Liver (tissue), 9 donors: Measurements from ENCODE around the gene RAPGEF1. TPM values are rescaled to one million over a fixed set of nuclear protein-coding genes. Genes with fewer than 3 reads are reported as not detected.

Experiments used
- DNase-seq: peaks from one replicate; pipeline ENCODE4 v3.0.0-alpha.2; 2017; ENCODE audit warnings: low spot score
- H3K27ac ChIP-seq, 2 donors: one replicate each; pipeline ENCODE4 v1.7.0; 2013; ENCODE audit warnings: inconsistent platforms in 2 of 2, low read length in 2 of 2, control low read depth in 1 of 2, low read depth in 1 of 2, mild to moderate bottlenecking in 1 of 2
- H3K27me3 ChIP-seq, 4 donors: one replicate each; pipeline versions ENCODE4 v1.6.1 to v1.7.0; 2013; ENCODE audit warnings: low read length in 3 of 4, inconsistent platforms in 1 of 4, mild to moderate bottlenecking in 1 of 4, moderate library complexity in 1 of 4; ENCODE audit not compliant: control insufficient read depth in 4 of 4, insufficient read depth in 4 of 4
- H3K36me3 ChIP-seq, 4 donors: one replicate each; pipeline versions ENCODE4 v1.6.1 to v1.7.0; 2013; ENCODE audit warnings: low read length in 3 of 4, mild to moderate bottlenecking in 3 of 4, low read depth in 1 of 4, moderate library complexity in 1 of 4; ENCODE audit not compliant: control insufficient read depth in 4 of 4, insufficient read depth in 3 of 4
- H3K4me1 ChIP-seq, 4 donors: one replicate each; pipeline versions ENCODE4 v1.6.1 to v1.7.0; 2013; ENCODE audit warnings: low read length in 3 of 4, mild to moderate bottlenecking in 3 of 4, moderate library complexity in 1 of 4; ENCODE audit not compliant: control insufficient read depth in 4 of 4, insufficient read depth in 4 of 4
- H3K4me3 ChIP-seq, 3 donors: one replicate each; pipeline versions ENCODE4 v1.6.1 to v1.7.0; 2013; ENCODE audit warnings: low read length in 3 of 3, control low read depth in 1 of 3, low read depth in 1 of 3, mild to moderate bottlenecking in 1 of 3
- H3K9ac ChIP-seq, 2 donors: one replicate each; pipeline ENCODE4 v1.7.0; 2013; ENCODE audit warnings: low read length in 2 of 2, mild to moderate bottlenecking in 2 of 2, moderate library complexity in 2 of 2, control low read depth in 1 of 2, low read depth in 1 of 2
- H3K9me3 ChIP-seq, 4 donors: one replicate each; pipeline versions ENCODE4 v1.6.1 to v1.7.0; 2013; ENCODE audit warnings: low read length in 3 of 4; ENCODE audit not compliant: control insufficient read depth in 4 of 4
- ATF3 ChIP-seq: IDR thresholded peaks from 2 replicates; pipeline ENCODE4 v1.6.1; 2016; ENCODE audit warnings: antibody characterized with exemption
- CTCF ChIP-seq: fragments of 150-350 bp; IDR thresholded peaks from 2 replicates; pipeline ENCODE4 v1.5.1; 2017; ENCODE audit warnings: improper control_type of control experiment, low read depth, low read length; ENCODE audit not compliant: missing input control
- EGR1 ChIP-seq, 2 donors: IDR thresholded peaks; 2 replicates each; pipeline ENCODE4 v1.6.1; 2016 to 2018; ENCODE audit warnings: antibody characterized with exemption in 2 of 2, low read depth in 2 of 2
- FOXA1 ChIP-seq: IDR thresholded peaks from 2 replicates; pipeline ENCODE4 v1.6.1; 2016; ENCODE audit warnings: antibody characterized with exemption
- FOXA2 ChIP-seq: IDR thresholded peaks from 2 replicates; pipeline ENCODE4 v1.6.1; 2016; ENCODE audit warnings: antibody characterized with exemption
- GABPA ChIP-seq, 2 donors: IDR thresholded peaks in 1 of 2; conservative IDR thresholded peaks in 1 of 2; 2 replicates each; pipeline ENCODE4 v1.6.1; 2016; ENCODE audit warnings: antibody characterized with exemption in 2 of 2, mild to moderate bottlenecking in 1 of 2, moderate library complexity in 1 of 2
- HNF4A ChIP-seq, 2 donors: conservative IDR thresholded peaks; 2 replicates each; pipeline ENCODE4 v1.6.1; 2016; ENCODE audit warnings: antibody characterized with exemption in 2 of 2, mild to moderate bottlenecking in 2 of 2
- HNF4G ChIP-seq: IDR thresholded peaks from 2 replicates; pipeline ENCODE4 v1.6.1; 2016; ENCODE audit warnings: antibody characterized with exemption
- JUND ChIP-seq, 2 donors: IDR thresholded peaks; 2 replicates each; pipeline ENCODE4 v1.6.1; 2016; ENCODE audit warnings: antibody characterized with exemption in 2 of 2
- MAX ChIP-seq: IDR thresholded peaks from 2 replicates; pipeline ENCODE4 v1.6.1; 2016; ENCODE audit warnings: antibody characterized with exemption
- NR2F2 ChIP-seq: IDR thresholded peaks from 2 replicates; pipeline ENCODE4 v1.6.1; 2016; ENCODE audit warnings: antibody characterized with exemption
- RAD21 ChIP-seq, 2 donors: IDR thresholded peaks; 2 replicates each; pipeline ENCODE4 v1.6.1; 2016; ENCODE audit warnings: antibody characterized with exemption in 2 of 2, mild to moderate bottlenecking in 2 of 2
- REST ChIP-seq: IDR thresholded peaks from 2 replicates; pipeline ENCODE4 v1.6.1; 2016; ENCODE audit warnings: antibody characterized with exemption, mild to moderate bottlenecking
- RXRA ChIP-seq, 2 donors: IDR thresholded peaks; 2 replicates each; pipeline ENCODE4 v1.6.1; 2017 to 2018; ENCODE audit warnings: antibody characterized with exemption in 2 of 2, mild to moderate bottlenecking in 1 of 2
- SP1 ChIP-seq: IDR thresholded peaks from 2 replicates; pipeline ENCODE4 v1.6.1; 2018; ENCODE audit warnings: antibody characterized with exemption, mild to moderate bottlenecking
- TAF1 ChIP-seq: conservative IDR thresholded peaks from 2 replicates; pipeline ENCODE4 v1.6.1; 2016; ENCODE audit warnings: antibody characterized with exemption, mild to moderate bottlenecking
- YY1 ChIP-seq: IDR thresholded peaks from 2 replicates; pipeline ENCODE4 v1.6.1; 2016; ENCODE audit warnings: antibody characterized with exemption, mild to moderate bottlenecking
- ZBTB33 ChIP-seq: IDR thresholded peaks from 2 replicates; pipeline ENCODE4 v1.6.1; 2016; ENCODE audit warnings: antibody characterized with exemption
- WGBS: extraction: QIAGEN DNeasy Blood & Tissue Kit; methylation state at CpG from one replicate; pipeline ENCODE4 v1.1.7; 2013; 5-methylcytosine and 5-hydroxymethylcytosine counted together
- polyA plus RNA-seq, 2 donors: library from polyadenylated mRNA; stranded (reverse) in 1 of 2; unstranded in 1 of 2; fragments of 200-250 nt in 1 of 2; fragments of >200 nt in 1 of 2; fragmentation: Nextera tagmentation in 1 of 2; extraction: Ambion mirVana in 1 of 2; gene quantifications; one replicate each; pipeline versions ENCODE4 v1.2.1 to v1.2.3, GENCODE V29; 2013 to 2015
- total RNA-seq, 2 donors: library from RNA; depleted of rRNA; stranded (reverse); fragments of >200 nt; gene quantifications; one replicate each; pipeline ENCODE4 v1.2.3, GENCODE V29; 2014
- donor health status: healthy.
- donor health status: healthy.
- donor health status: healthy.
- donor health status: healthy.
- donor health status: healthy.

The RAPGEF1 gene
- total and polyA plus RNA-seq, 4 donors, result 5.6 to 19.7 (median 16.8) TPM

- H3K27ac ChIP-seq, result no peak overlapping the region
These were observed 24.0 kb downstream of the RAPGEF1 start for GRCh38 chr9:131715906-131716305.

More at GRCh38 chr9:131715906-131716305, 24.0 kb downstream of the RAPGEF1 start:
- Histone ChIP-seq H3K27me3 (no peaks in the 10 kb centered on the region), H3K9me3 (no peaks in the 10 kb centered on the region), H3K4me1 (peaks cover 4 to 13% (median 9%) of the 10 kb centered on the region in 4 donors), H3K9ac (no peak overlapping the region), H3K4me3 (no peak overlapping the region), H3K36me3 (no peaks in the 10 kb centered on the region)
- DNase-seq, result no peak
- TF ChIP-seq RAD21 (IDR thresholded peaks at IDR 0.05) (no peak), EGR1 (IDR thresholded peaks at IDR 0.05; ENCODE audit: low read depth in 2 of 2) (no peak), CTCF (no peak), HNF4G (no peak), TAF1 (no peak), GABPA (IDR thresholded peaks at IDR 0.05 in 1 of 2, conservative IDR thresholded peaks at IDR 0.05 in 1 of 2) (no peak), MAX (no peak), HNF4A (conservative IDR thresholded peaks at IDR 0.05) (no peak), ATF3 (no peak), SP1 (no peak), FOXA1 (no peak), NR2F2 (no peak), YY1 (no peak), ZBTB33 (no peak), REST (no peak), FOXA2 (no peak), JUND (IDR thresholded peaks at IDR 0.05) (no peak), RXRA (IDR thresholded peaks at IDR 0.05) (no peak)
- 78% methylated on average over 5 of the region's 5 CpGs for WGBS
